ENCODE measurements around the gene ACIN1. TPM values are rescaled to one million over a fixed set of nuclear protein-coding genes. Genes with fewer than 3 reads are reported as not detected.
"Not testable (repeated sequence)": the region's sequence is repeated elsewhere in the genome, so short reads cannot be mapped to it uniquely, and the experiment has no call there.

Gene ACIN1
- total RNA-seq, 6 donors from 2014 or later = 91.1 to 350 (median 139) TPM

DNA sequence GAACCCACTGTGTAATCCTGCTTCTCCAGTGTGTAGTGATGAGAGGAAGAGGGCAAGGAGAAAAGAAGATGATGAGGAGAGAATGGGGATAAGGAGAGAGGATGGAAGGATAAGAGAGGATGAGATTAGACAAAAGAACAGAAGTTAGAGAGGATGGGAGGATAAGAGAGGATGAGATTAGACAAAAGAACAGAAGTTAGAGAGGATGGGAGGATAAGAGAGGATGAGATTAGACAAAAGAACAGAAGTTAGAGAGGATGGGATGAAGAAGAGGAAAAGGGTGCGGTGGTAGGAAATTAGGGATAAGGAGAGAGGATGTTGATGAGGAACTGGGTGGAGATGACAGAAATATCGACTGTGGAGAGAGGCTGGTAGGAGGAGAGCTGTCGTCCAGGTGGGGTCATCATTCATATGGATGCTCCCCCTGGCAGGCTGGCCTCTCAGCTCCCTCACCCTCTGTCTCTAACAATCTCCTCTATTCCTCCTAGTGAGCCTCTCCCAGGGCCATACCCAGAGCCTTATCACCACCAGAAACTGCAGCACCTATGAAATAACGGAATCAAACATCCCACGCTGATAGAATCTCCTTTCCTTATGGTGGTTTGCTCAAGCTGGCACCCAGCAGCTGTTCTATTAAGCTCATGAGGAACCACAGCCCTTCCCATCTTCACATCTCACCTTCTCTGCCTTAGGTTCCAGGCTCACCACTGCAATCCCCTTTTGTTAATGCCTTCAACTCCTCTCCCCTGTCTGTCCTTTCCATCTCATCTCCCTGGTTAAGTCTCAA, 15.8 kb upstream of the ACIN1 start:
- ATAC-seq (ENCODE audit: low FRiP score in 2 of 2) (no peak), DNase-seq (no peak)
- no peak overlapping the region for H3K27ac ChIP-seq
- H3K27me3 ChIP-seq = no peaks in the 10 kb centered on the region
- WGBS, 2 donors = 48 to 62% methylated on average over 5 of the region's 5 CpGs
- no peak for TF ChIP-seq POLR2A (IDR thresholded peaks at IDR 0.05)
- no peak for TF ChIP-seq POLR2AphosphoS5 (IDR thresholded peaks at IDR 0.05)
- TF ChIP-seq EP300 (IDR thresholded peaks at IDR 0.05) = no peak
- TF ChIP-seq, protein P1, sequence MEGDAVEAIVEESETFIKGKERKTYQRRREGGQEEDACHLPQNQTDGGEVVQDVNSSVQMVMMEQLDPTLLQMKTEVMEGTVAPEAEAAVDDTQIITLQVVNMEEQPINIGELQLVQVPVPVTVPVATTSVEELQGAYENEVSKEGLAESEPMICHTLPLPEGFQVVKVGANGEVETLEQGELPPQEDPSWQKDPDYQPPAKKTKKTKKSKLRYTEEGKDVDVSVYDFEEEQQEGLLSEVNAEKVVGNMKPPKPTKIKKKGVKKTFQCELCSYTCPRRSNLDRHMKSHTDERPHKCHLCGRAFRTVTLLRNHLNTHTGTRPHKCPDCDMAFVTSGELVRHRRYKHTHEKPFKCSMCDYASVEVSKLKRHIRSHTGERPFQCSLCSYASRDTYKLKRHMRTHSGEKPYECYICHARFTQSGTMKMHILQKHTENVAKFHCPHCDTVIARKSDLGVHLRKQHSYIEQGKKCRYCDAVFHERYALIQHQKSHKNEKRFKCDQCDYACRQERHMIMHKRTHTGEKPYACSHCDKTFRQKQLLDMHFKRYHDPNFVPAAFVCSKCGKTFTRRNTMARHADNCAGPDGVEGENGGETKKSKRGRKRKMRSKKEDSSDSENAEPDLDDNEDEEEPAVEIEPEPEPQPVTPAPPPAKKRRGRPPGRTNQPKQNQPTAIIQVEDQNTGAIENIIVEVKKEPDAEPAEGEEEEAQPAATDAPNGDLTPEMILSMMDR (IDR thresholded peaks at IDR 0.05) = no peak
- peaks cover 3 to 30% (median 27%) of the 10 kb centered on the region in 4 donors for H3K4me1 ChIP-seq
- no peaks in the 10 kb centered on the region for H3K9me3 ChIP-seq
- no peaks in the 10 kb centered on the region for H3K36me3 ChIP-seq
- no peak overlapping the region for H3K4me3 ChIP-seq

GRCh38 chr14:23109769-23110168, 14.8 kb upstream of the ACIN1 start:
- H3K4me1 ChIP-seq = peaks cover 3 to 28% (median 21%) of the 10 kb centered on the region in 4 donors
- no peak overlapping the region for H3K4me3 ChIP-seq
- no peak for TF ChIP-seq POLR2AphosphoS5 (IDR thresholded peaks at IDR 0.05)
- TF ChIP-seq, protein P1 (IDR thresholded peaks at IDR 0.05) = no peak
- DNase-seq (no peak), ATAC-seq (ENCODE audit: low FRiP score in 2 of 2) (no peak)
- no peaks in the 10 kb centered on the region for H3K9me3 ChIP-seq
- H3K27me3 ChIP-seq = no peaks in the 10 kb centered on the region
- H3K27ac ChIP-seq = no peak overlapping the region
- no peaks in the 10 kb centered on the region for H3K36me3 ChIP-seq
- WGBS, 2 donors = 92 to 96% methylated on average over 1 of the region's 1 CpG

GRCh38 chr14:23108169-23108568, 13.2 kb upstream of the ACIN1 start:
- peak in 1 of 2 donors; percentile 63 for DNase-seq
- ATAC-seq (ENCODE audit: low FRiP score in 2 of 2); H3K4me3 ChIP-seq; H3K36me3 ChIP-seq; H3K27ac ChIP-seq; H3K9me3 ChIP-seq; H3K27me3 ChIP-seq: not testable (repeated sequence)
- peaks cover 0 to 14% (median 7%) of the 10 kb centered on the region in 4 donors for H3K4me1 ChIP-seq
- WGBS, 2 donors = 90 to 92% methylated on average over 24 of the region's 24 CpGs

- ATAC-seq (ENCODE audit: low FRiP score in 2 of 2); H3K27me3 ChIP-seq: not testable (repeated sequence)
- 78 to 95% methylated on average over 3 to 5 of the region's 5 CpGs for WGBS, 2 donors
Measured at GRCh38 chr14:23107620-23108019, 12.7 kb upstream of the ACIN1 start.

GRCh38 chr14:23106747-23107045, 11.8 kb upstream of the ACIN1 start:
- no peak for ATAC-seq (ENCODE audit: low FRiP score in 2 of 2)
- Histone ChIP-seq H3K4me1 (peaks cover 0 to 14% (median 7%) of the 10 kb centered on the region in 4 donors), H3K4me3 (no peak overlapping the region), H3K36me3 (no peaks in the 10 kb centered on the region), H3K9me3 (no peaks in the 10 kb centered on the region), H3K27ac (peak overlapping the region in 1 of 4 donors; percentile 5), H3K27me3 (no peaks in the 10 kb centered on the region)
- no peak for DNase-seq
- TF ChIP-seq POLR2AphosphoS5 (IDR thresholded peaks at IDR 0.05) (no peak), POLR2A (IDR thresholded peaks at IDR 0.05) (no peak), EP300 (IDR thresholded peaks at IDR 0.05) (no peak)
- TF ChIP-seq, protein P1 (IDR thresholded peaks at IDR 0.05) = no peak

More at GRCh38 chr14:23107620-23108019, 12.7 kb upstream of the ACIN1 start:
- H3K9me3 ChIP-seq, H3K4me3 ChIP-seq, DNase-seq, H3K36me3 ChIP-seq, H3K27ac ChIP-seq: not testable (repeated sequence)
- H3K4me1 ChIP-seq = peaks cover 0 to 14% (median 7%) of the 10 kb centered on the region in 4 donors

DNA sequence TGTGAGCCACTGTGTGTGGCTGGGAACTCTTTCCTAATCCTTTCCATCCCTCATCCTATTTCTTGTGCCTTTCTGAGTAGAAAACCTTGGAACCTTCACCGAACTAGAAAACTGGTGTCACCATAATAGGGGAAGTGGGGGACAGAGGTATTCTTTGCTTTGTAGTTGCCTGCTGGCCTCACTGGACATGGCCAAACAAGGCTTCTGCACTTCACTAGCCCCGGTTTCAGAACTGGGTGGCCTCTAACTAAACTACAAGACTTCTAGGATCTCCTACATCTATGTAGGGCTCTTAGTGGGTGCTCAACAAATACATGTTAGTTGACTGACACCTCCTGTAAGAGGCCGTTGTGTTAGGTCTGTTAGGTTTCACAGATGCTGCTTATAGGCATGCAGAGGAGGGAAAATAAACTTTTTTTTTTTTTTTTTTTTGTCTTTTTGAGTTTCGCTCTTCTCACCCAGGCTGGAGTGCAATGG, 10.4 kb upstream of the ACIN1 start:
- TF ChIP-seq POLR2A (IDR thresholded peaks at IDR 0.05) (no peak), POLR2AphosphoS5 (IDR thresholded peaks at IDR 0.05) (no peak), EP300 (IDR thresholded peaks at IDR 0.05) (no peak)
- TF ChIP-seq, protein P1 (IDR thresholded peaks at IDR 0.05) = no peak
- 75 to 88% methylated on average over 4 of the region's 4 CpGs for WGBS, 2 donors

More for the DNA sequence above, 10.4 kb upstream of the ACIN1 start:
- H3K9me3 ChIP-seq = no peaks in the 10 kb centered on the region
- peaks cover 0 to 14% (median 7%) of the 10 kb centered on the region in 4 donors for H3K4me1 ChIP-seq
- H3K4me3 ChIP-seq = no peak overlapping the region
- no peaks in the 10 kb centered on the region for H3K36me3 ChIP-seq
- DNase-seq = no peak
- ATAC-seq (ENCODE audit: low FRiP score in 2 of 2) = no peak
- H3K27me3 ChIP-seq = no peaks in the 10 kb centered on the region
- peak overlapping the region in 1 of 4 donors; percentile 5 for H3K27ac ChIP-seq

Data from upper lobe of left lung (tissue), 6 donors.